ENCODE measurements around the gene CAP2.

DNA sequence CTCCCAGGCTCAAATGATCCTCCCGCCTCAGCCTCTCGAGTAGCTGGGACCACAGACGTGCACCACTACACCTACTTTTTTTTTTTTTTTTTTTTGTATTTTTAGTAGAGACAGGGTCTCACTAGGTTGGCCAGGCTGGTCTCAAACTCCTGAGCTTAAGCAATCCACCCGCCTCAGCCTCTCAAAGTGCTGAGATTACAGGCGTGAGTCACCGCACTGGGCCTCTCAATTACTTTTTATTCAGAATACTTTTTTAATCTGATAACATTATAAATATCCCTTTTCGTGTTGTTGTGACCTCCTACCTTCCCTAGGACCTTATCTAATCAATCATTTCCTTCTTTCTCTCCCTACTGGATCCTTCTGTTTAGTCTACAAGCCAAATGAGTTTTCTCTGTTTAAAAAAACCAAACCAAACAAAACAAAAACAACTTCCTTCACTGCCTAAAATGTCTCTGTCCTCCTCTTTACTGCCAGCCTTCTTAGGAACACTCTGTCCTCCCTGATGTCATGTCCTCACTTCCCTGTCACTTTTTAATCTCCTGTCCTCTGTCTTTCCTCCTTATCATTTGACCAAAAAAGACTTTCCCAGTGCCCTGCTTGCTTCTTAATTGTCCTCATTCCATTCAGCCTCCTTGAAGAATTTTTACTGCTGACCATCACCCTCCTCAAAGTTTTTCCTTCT lies 85.0 kb downstream of the CAP2 start:
- no peak for TF ChIP-seq ZFP3 (CRISPR knock-in tag; IDR thresholded peaks at IDR 0.05)
- TF ChIP-seq, protein P1, sequence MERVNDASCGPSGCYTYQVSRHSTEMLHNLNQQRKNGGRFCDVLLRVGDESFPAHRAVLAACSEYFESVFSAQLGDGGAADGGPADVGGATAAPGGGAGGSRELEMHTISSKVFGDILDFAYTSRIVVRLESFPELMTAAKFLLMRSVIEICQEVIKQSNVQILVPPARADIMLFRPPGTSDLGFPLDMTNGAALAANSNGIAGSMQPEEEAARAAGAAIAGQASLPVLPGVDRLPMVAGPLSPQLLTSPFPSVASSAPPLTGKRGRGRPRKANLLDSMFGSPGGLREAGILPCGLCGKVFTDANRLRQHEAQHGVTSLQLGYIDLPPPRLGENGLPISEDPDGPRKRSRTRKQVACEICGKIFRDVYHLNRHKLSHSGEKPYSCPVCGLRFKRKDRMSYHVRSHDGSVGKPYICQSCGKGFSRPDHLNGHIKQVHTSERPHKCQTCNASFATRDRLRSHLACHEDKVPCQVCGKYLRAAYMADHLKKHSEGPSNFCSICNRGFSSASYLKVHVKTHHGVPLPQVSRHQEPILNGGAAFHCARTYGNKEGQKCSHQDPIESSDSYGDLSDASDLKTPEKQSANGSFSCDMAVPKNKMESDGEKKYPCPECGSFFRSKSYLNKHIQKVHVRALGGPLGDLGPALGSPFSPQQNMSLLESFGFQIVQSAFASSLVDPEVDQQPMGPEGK (CRISPR knock-in tag; IDR thresholded peaks at IDR 0.05; ENCODE audit: borderline replicate concordance), result no peak
- no peak for TF ChIP-seq BACH2 (CRISPR knock-in tag; IDR thresholded peaks at IDR 0.05; ENCODE audit: borderline replicate concordance)
- no peak for TF ChIP-seq ARNTL (CRISPR knock-in tag; IDR thresholded peaks at IDR 0.05; ENCODE audit: borderline replicate concordance, low read depth)
- TF ChIP-seq, protein P2, sequence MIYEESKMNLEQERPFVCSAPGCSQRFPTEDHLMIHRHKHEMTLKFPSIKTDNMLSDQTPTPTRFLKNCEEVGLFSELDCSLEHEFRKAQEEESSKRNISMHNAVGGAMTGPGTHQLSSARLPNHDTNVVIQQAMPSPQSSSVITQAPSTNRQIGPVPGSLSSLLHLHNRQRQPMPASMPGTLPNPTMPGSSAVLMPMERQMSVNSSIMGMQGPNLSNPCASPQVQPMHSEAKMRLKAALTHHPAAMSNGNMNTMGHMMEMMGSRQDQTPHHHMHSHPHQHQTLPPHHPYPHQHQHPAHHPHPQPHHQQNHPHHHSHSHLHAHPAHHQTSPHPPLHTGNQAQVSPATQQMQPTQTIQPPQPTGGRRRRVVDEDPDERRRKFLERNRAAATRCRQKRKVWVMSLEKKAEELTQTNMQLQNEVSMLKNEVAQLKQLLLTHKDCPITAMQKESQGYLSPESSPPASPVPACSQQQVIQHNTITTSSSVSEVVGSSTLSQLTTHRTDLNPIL (CRISPR knock-in tag; IDR thresholded peaks at IDR 0.05; ENCODE audit: low read depth), result no peak
- no peak for TF ChIP-seq ESRRG (CRISPR knock-in tag; IDR thresholded peaks at IDR 0.05)
- TF ChIP-seq TOX (CRISPR knock-in tag; IDR thresholded peaks at IDR 0.05; ENCODE audit: borderline replicate concordance), result no peak
- no peak for TF ChIP-seq ZC3H10 (CRISPR knock-in tag; IDR thresholded peaks at IDR 0.05)
- no peak for TF ChIP-seq OSR1 (CRISPR knock-in tag; IDR thresholded peaks at IDR 0.05)
- TF ChIP-seq, protein P3, sequence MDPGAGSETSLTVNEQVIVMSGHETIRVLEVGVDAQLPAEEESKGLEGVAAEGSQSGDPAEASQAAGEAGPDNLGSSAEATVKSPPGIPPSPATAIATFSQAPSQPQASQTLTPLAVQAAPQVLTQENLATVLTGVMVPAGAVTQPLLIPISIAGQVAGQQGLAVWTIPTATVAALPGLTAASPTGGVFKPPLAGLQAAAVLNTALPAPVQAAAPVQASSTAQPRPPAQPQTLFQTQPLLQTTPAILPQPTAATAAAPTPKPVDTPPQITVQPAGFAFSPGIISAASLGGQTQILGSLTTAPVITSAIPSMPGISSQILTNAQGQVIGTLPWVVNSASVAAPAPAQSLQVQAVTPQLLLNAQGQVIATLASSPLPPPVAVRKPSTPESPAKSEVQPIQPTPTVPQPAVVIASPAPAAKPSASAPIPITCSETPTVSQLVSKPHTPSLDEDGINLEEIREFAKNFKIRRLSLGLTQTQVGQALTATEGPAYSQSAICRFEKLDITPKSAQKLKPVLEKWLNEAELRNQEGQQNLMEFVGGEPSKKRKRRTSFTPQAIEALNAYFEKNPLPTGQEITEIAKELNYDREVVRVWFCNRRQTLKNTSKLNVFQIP (CRISPR knock-in tag; IDR thresholded peaks at IDR 0.05; ENCODE audit: borderline replicate concordance, low read depth), result no peak
- no peak for TF ChIP-seq ZFP30 (CRISPR knock-in tag; IDR thresholded peaks at IDR 0.05)
- TF ChIP-seq, protein P4, sequence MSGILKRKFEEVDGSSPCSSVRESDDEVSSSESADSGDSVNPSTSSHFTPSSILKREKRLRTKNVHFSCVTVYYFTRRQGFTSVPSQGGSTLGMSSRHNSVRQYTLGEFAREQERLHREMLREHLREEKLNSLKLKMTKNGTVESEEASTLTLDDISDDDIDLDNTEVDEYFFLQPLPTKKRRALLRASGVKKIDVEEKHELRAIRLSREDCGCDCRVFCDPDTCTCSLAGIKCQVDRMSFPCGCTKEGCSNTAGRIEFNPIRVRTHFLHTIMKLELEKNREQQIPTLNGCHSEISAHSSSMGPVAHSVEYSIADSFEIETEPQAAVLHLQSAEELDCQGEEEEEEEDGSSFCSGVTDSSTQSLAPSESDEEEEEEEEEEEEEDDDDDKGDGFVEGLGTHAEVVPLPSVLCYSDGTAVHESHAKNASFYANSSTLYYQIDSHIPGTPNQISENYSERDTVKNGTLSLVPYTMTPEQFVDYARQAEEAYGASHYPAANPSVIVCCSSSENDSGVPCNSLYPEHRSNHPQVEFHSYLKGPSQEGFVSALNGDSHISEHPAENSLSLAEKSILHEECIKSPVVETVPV (CRISPR knock-in tag; IDR thresholded peaks at IDR 0.05), result no peak
- no peak for TF ChIP-seq RARB (CRISPR knock-in tag; IDR thresholded peaks at IDR 0.05)
